MM.1S (cell line): ENCODE data around the gene HINT3.

ENCODE experiments used
- CTCF ChIP-seq: fragments of 300-600 bp; sonication (generic); IDR thresholded peaks from 2 replicates; pipeline ENCODE4 v1.5.1; 2016; ENCODE audit warnings: antibody characterized with exemption, low read length, mixed read lengths
- EZH2 ChIP-seq: fragments of 300-600 bp; sonication (generic); optimal IDR thresholded peaks from 2 replicates; pipeline ENCODE3; 2017; ENCODE audit warnings: low read depth, mild to moderate bottlenecking, antibody characterized with exemption, low read length, mixed read lengths
- EZH2phosphoT487 ChIP-seq: fragments of 300-600 bp; sonication (generic); IDR thresholded peaks from 2 replicates; pipeline ENCODE4 v1.6.1; 2018; ENCODE audit warnings: antibody characterized with exemption, low read length

- TF ChIP-seq CTCF (peak; percentile 52), EZH2 (no peak), EZH2phosphoT487 (no peak)
These were observed 17.8 kb downstream of the HINT3 start for GRCh38 chr6:125974214-125974866.
